Measurements from ENCODE around the gene ULK3. TPM values are rescaled to one million over a fixed set of nuclear protein-coding genes. Genes with fewer than 3 reads are reported as not detected.
A peak's percentile ranks its signal among the peaks of the same experiment; 100 is the strongest.

Gene ULK3
- total RNA-seq, 1 donor from 2014 or later, result 75.9 TPM

- Histone ChIP-seq H3K9me3 (no peaks in the 10 kb centered on the region), H3K27ac (peak overlapping the region; percentile 79), H3K27me3 (no peaks in the 10 kb centered on the region), H3K36me3 (no peaks in the 10 kb centered on the region), H3K4me3 (no peak overlapping the region), H3K4me1 (peaks cover 100% of the 10 kb centered on the region)
- intact Hi-C loops (cut with DNase I), result loop anchor here (10.0 kb wide), 1 partner anchor 413 kb away; no protein-coding TSS in a partner anchor
- DNase-seq (ENCODE audit: extremely low spot score in 2 of 2), result no peak
- TF ChIP-seq CTCF (IDR thresholded peaks at IDR 0.05) (no peak), POLR2AphosphoS5 (IDR thresholded peaks at IDR 0.05; ENCODE audit: insufficient read depth in 1 of 2, low read depth in 1 of 2) (no peak), POLR2A (IDR thresholded peaks at IDR 0.05) (no peak)
These were observed 54.8 kb downstream of the ULK3 start for GRCh38 chr15:74788042-74788682.

- Histone ChIP-seq H3K9me3 (no peaks in the 10 kb centered on the region), H3K36me3 (no peaks in the 10 kb centered on the region), H3K4me3 (peak overlapping the region in 1 of 2 donors; percentile 9), H3K27me3 (no peaks in the 10 kb centered on the region), H3K4me1 (peaks cover 100% of the 10 kb centered on the region), H3K27ac (peak overlapping the region; percentile 79)
- TF ChIP-seq POLR2A (IDR thresholded peaks at IDR 0.05) (no peak), POLR2AphosphoS5 (IDR thresholded peaks at IDR 0.05; ENCODE audit: insufficient read depth in 1 of 2, low read depth in 1 of 2) (peak in 1 of 2 donors; percentile 18), CTCF (IDR thresholded peaks at IDR 0.05) (peak in 1 of 3 experiments; percentile 18)
- intact Hi-C loops (cut with DNase I), result loop anchor here (10.0 kb wide), 1 partner anchor 413 kb away; no protein-coding TSS in a partner anchor
- no peak for DNase-seq (ENCODE audit: extremely low spot score in 2 of 2)
These were observed 55.5 kb downstream of the ULK3 start for GRCh38 chr15:74787251-74788041.

GRCh38 chr15:74786551-74787165, 56.3 kb downstream of the ULK3 start:
- Histone ChIP-seq H3K27ac (peak overlapping the region; percentile 79), H3K4me1 (peaks cover 93% of the 10 kb centered on the region), H3K36me3 (no peaks in the 10 kb centered on the region), H3K4me3 (peak overlapping the region in 1 of 2 donors; percentile 9), H3K9me3 (no peaks in the 10 kb centered on the region), H3K27me3 (no peaks in the 10 kb centered on the region)
- TF ChIP-seq CTCF (IDR thresholded peaks at IDR 0.05), result no peak
- no peak for TF ChIP-seq POLR2AphosphoS5 (IDR thresholded peaks at IDR 0.05; ENCODE audit: insufficient read depth in 1 of 2, low read depth in 1 of 2)
- no peak for TF ChIP-seq POLR2A (IDR thresholded peaks at IDR 0.05)
- DNase-seq (ENCODE audit: extremely low spot score in 2 of 2), result no peak
- intact Hi-C loops (cut with DNase I), result loop anchor here (10.0 kb wide), 1 partner anchor 412 kb away; no protein-coding TSS in a partner anchor

Small RNAs within 50 kb of the gene (microRNA-seq; reads per million reads assigned to microRNA genes)
- gene MIR4513 (ENCODE audit: borderline number of aligned reads, borderline replicate concordance), result not detected
- not detected for gene MIR6882 (ENCODE audit: borderline number of aligned reads, borderline replicate concordance)

Small RNAs within 50 kb of the gene (small RNA-seq; reads per million reads assigned to genes)
- gene CPLX3 (not detected), gene MIR4513 (not detected), gene MIR6882 (not detected)

Other genes starting within 250 kb of the ULK3 start
- gene CLK3, start 227.3 kb downstream of the ULK3 start, total RNA-seq, result 89.1 TPM
- 23.8 TPM for gene EDC3, start 147.1 kb downstream of the ULK3 start, total RNA-seq
- 1.5 TPM for gene CYP1A1, start 117.6 kb downstream of the ULK3 start, total RNA-seq
- gene CYP1A2, start 94.3 kb downstream of the ULK3 start, total RNA-seq, result not detected
- 26.3 TPM for gene CSK, start 61.1 kb downstream of the ULK3 start, total RNA-seq
- gene LMAN1L, start 30.3 kb downstream of the ULK3 start, total RNA-seq, result not detected
- gene CPLX3, start 16.5 kb downstream of the ULK3 start, total RNA-seq, result not detected
- gene SCAMP2, start 30.2 kb upstream of the ULK3 start, total RNA-seq, result 56.7 TPM
- gene MPI, start 46.9 kb upstream of the ULK3 start, total RNA-seq, result 43.2 TPM
- 51.6 TPM for gene FAM219B, start 63.7 kb upstream of the ULK3 start, total RNA-seq
- gene COX5A, start 94.9 kb upstream of the ULK3 start, total RNA-seq, result 123 TPM
- gene RPP25, start 113.6 kb upstream of the ULK3 start, total RNA-seq, result 11.3 TPM
- 6.6 TPM for gene SCAMP5, start 152.4 kb upstream of the ULK3 start, total RNA-seq
- gene PPCDC, start 180.4 kb upstream of the ULK3 start, total RNA-seq, result 23.8 TPM

Measured in vagina (tissue), 2 donors.